ENCODE results near the gene ZMIZ1. TPM values are rescaled to one million over a fixed set of nuclear protein-coding genes. Genes with fewer than 3 reads are reported as not detected.

Gene ZMIZ1
- polyA plus RNA-seq, 1 donor from 2014 or later = 26.8 TPM

GRCh38 chr10:79063661-79064492 is 4.9 kb upstream of the ZMIZ1 start:
- H4K20me1 ChIP-seq (ENCODE audit: insufficient read depth) = no peaks in the 10 kb centered on the region
- H3K9ac ChIP-seq (ENCODE audit: low read length) = no peak overlapping the region
- TF ChIP-seq RAD21 (conservative IDR thresholded peaks at IDR 0.05) = no peak
- TF ChIP-seq SMC3 (conservative IDR thresholded peaks at IDR 0.05; ENCODE audit: poor library complexity) = no peak
- TF ChIP-seq, protein P1, sequence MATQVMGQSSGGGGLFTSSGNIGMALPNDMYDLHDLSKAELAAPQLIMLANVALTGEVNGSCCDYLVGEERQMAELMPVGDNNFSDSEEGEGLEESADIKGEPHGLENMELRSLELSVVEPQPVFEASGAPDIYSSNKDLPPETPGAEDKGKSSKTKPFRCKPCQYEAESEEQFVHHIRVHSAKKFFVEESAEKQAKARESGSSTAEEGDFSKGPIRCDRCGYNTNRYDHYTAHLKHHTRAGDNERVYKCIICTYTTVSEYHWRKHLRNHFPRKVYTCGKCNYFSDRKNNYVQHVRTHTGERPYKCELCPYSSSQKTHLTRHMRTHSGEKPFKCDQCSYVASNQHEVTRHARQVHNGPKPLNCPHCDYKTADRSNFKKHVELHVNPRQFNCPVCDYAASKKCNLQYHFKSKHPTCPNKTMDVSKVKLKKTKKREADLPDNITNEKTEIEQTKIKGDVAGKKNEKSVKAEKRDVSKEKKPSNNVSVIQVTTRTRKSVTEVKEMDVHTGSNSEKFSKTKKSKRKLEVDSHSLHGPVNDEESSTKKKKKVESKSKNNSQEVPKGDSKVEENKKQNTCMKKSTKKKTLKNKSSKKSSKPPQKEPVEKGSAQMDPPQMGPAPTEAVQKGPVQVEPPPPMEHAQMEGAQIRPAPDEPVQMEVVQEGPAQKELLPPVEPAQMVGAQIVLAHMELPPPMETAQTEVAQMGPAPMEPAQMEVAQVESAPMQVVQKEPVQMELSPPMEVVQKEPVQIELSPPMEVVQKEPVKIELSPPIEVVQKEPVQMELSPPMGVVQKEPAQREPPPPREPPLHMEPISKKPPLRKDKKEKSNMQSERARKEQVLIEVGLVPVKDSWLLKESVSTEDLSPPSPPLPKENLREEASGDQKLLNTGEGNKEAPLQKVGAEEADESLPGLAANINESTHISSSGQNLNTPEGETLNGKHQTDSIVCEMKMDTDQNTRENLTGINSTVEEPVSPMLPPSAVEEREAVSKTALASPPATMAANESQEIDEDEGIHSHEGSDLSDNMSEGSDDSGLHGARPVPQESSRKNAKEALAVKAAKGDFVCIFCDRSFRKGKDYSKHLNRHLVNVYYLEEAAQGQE (IDR thresholded peaks at IDR 0.05; ENCODE audit: borderline replicate concordance) = no peak
- TF ChIP-seq POLR2AphosphoS5 (IDR thresholded peaks at IDR 0.05) = no peak
- no peak for TF ChIP-seq EP300 (conservative IDR thresholded peaks at IDR 0.05; ENCODE audit: poor library complexity, severe bottlenecking)
- no peak for TF ChIP-seq TAF1 (IDR thresholded peaks at IDR 0.05; ENCODE audit: low read depth)
- TF ChIP-seq EZH2 (IDR thresholded peaks at IDR 0.05; ENCODE audit: borderline replicate concordance, insufficient read depth, low read length, poor library complexity, severe bottlenecking) = no peak
- TF ChIP-seq CTCF (IDR thresholded peaks at IDR 0.05; ENCODE audit: poor library complexity, severe bottlenecking) = no peak
- no peak for TF ChIP-seq MXI1 (conservative IDR thresholded peaks at IDR 0.05; ENCODE audit: poor library complexity, severe bottlenecking)
- no peak overlapping the region for H2AFZ ChIP-seq (ENCODE audit: low read depth, low read length)
- H3K4me3 ChIP-seq (ENCODE audit: low read length) = no peak overlapping the region
- H3K9me2 ChIP-seq (ENCODE audit: insufficient read depth, low read length) = no peaks in the 10 kb centered on the region
- H3K9me3 ChIP-seq (ENCODE audit: low read length) = no peaks in the 10 kb centered on the region
- no peak overlapping the region for H3K4me2 ChIP-seq (ENCODE audit: low read length)
- no peaks in the 10 kb centered on the region for H3K27me3 ChIP-seq (ENCODE audit: insufficient read depth, low read depth, low read length)
- H3F3A ChIP-seq (ENCODE audit: insufficient read depth, low read length, poor library complexity, severe bottlenecking) = no peaks in the 10 kb centered on the region
- H3K36me3 ChIP-seq (ENCODE audit: insufficient read depth, low read length) = no peaks in the 10 kb centered on the region
- peaks cover 3% of the 10 kb centered on the region for H3K79me2 ChIP-seq (replicated peaks; ENCODE audit: insufficient read depth, low read length)
- H3K27ac ChIP-seq (ENCODE audit: low read length) = no peak overlapping the region

GRCh38 chr10:79065091-79065551 is 3.6 kb upstream of the ZMIZ1 start:
- no peak overlapping the region for H2AFZ ChIP-seq (ENCODE audit: low read depth, low read length)
- peaks cover 6% of the 10 kb centered on the region for H3K79me2 ChIP-seq (replicated peaks; ENCODE audit: insufficient read depth, low read length)
- TF ChIP-seq RAD21 (conservative IDR thresholded peaks at IDR 0.05) (no peak), MXI1 (conservative IDR thresholded peaks at IDR 0.05; ENCODE audit: poor library complexity, severe bottlenecking) (no peak), SMC3 (conservative IDR thresholded peaks at IDR 0.05; ENCODE audit: poor library complexity) (no peak), TAF1 (IDR thresholded peaks at IDR 0.05; ENCODE audit: low read depth) (no peak)
- H3K36me3 ChIP-seq (ENCODE audit: insufficient read depth, low read length) = no peaks in the 10 kb centered on the region
- no peak overlapping the region for H3K4me3 ChIP-seq (ENCODE audit: low read length)
- no peaks in the 10 kb centered on the region for H3F3A ChIP-seq (ENCODE audit: insufficient read depth, low read length, poor library complexity, severe bottlenecking)
- H3K9me2 ChIP-seq (ENCODE audit: insufficient read depth, low read length) = no peaks in the 10 kb centered on the region
- H3K9me3 ChIP-seq (ENCODE audit: low read length) = no peaks in the 10 kb centered on the region
- no peak overlapping the region for H3K4me2 ChIP-seq (ENCODE audit: low read length)
- no peak overlapping the region for H3K27ac ChIP-seq (ENCODE audit: low read length)
- no peaks in the 10 kb centered on the region for H3K27me3 ChIP-seq (ENCODE audit: insufficient read depth, low read depth, low read length)
- H3K9ac ChIP-seq (ENCODE audit: low read length) = no peak overlapping the region
- H4K20me1 ChIP-seq (ENCODE audit: insufficient read depth) = no peaks in the 10 kb centered on the region
